Body of pancreas (tissue), 4 donors: Measurements from ENCODE around the gene WWOX. TPM values are rescaled to one million over a fixed set of nuclear protein-coding genes. Genes with fewer than 3 reads are reported as not detected.

ENCODE experiments used
- ATAC-seq: fragments of 150-250 bp; one replicate; pipeline ENCODE4 v1.9.1; 2016
- DNase-seq, 4 donors: peaks; one replicate each; pipeline ENCODE4 v3.0.0-alpha.2; 2019
- H3K27ac ChIP-seq, 4 donors: fragments of 200-600 bp; sonication (generic); 1 replicate in 3 of 4; 2 replicates in 1 of 4; pipeline versions ENCODE4 v1.5.1 to v1.6.1; 2016 to 2019; ENCODE audit warnings: mild to moderate bottlenecking in 1 of 4, mixed read lengths in 1 of 4, moderate library complexity in 1 of 4
- H3K27me3 ChIP-seq, 2 donors: fragments of 200-600 bp; sonication (generic); one replicate each; pipeline ENCODE4 v1.6.0; 2016; ENCODE audit warnings: mild to moderate bottlenecking in 1 of 2
- H3K36me3 ChIP-seq, 2 donors: fragments of 200-600 bp; sonication (generic); replicated peaks in 1 of 2; 2 replicates each; pipeline ENCODE4 v1.5.1; 2016; ENCODE audit warnings: low read depth in 2 of 2; ENCODE audit not compliant: insufficient read depth in 1 of 2
- H3K4me1 ChIP-seq: fragments of 200-600 bp; sonication (generic); one replicate; pipeline ENCODE4 v1.6.0; 2016
- H3K4me3 ChIP-seq, 2 donors: fragments of 200-600 bp; sonication (generic); 1 replicate in 1 of 2; 2 replicates in 1 of 2; pipeline ENCODE4 v1.5.1; 2016 to 2019
- H3K9me3 ChIP-seq, 3 donors: fragments of 200-600 bp; sonication (generic); 1 replicate in 2 of 3; 2 replicates in 1 of 3; pipeline ENCODE4 v1.5.1; 2016
- POLR2A ChIP-seq, 3 donors: fragments of 450-650 bp; IDR thresholded peaks; one replicate each; pipeline ENCODE4 v1.6.1; 2016; ENCODE audit warnings: antibody characterized with exemption in 3 of 3, mild to moderate bottlenecking in 2 of 3
- WGBS, 2 donors: methylation state at CpG; one replicate each; pipeline ENCODE4 v1.1.5; 2017; 5-methylcytosine and 5-hydroxymethylcytosine counted together
- intact Hi-C: fragments of 100-400 bp; cut with DNase I; formaldehyde crosslinking; loops from one replicate; pipeline ENCODE4 v1.15.1; 2023
- total RNA-seq, 2 donors: library from RNA; depleted of rRNA; stranded (reverse); fragments of >200 nt; gene quantifications; one replicate each; pipeline ENCODE4 v1.1.0, GENCODE V29; 2016
- TF ChIP-seq, protein P1 (sequence below), 7 experiments: fragments of 450-650 bp in 4 of 7; fragments of 200-600 bp in 3 of 7; sonication (generic) in 3 of 7; IDR thresholded peaks; one replicate each; pipeline ENCODE4 v1.5.1; 2016 to 2019; ENCODE audit warnings: antibody characterized with exemption in 7 of 7

The WWOX gene
- total RNA-seq, 2 donors from 2014 or later, result 52.7 to 67.2 TPM

DNA sequence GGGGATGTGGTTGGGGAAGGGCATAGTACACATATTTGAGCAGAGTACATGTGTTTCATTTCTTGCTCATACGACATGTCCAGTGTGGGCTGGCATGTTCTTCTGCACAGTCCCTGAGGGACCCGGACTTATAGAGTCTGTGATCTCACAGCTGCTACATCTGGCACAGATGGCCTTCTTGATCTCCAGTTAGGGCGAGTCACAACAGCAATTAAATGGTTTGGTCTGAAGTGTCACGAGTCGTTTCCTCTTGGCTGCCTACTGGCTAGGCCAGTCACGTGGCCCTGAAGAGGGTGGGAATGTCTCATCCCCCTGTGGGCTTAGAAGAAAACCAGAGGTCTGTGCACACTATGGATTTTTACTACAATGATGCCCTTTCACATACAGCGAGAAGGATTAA is 443.6 kb downstream of the WWOX start:
- TF ChIP-seq POLR2A (IDR thresholded peaks at IDR 0.05), result no peak
- TF ChIP-seq, protein P1, sequence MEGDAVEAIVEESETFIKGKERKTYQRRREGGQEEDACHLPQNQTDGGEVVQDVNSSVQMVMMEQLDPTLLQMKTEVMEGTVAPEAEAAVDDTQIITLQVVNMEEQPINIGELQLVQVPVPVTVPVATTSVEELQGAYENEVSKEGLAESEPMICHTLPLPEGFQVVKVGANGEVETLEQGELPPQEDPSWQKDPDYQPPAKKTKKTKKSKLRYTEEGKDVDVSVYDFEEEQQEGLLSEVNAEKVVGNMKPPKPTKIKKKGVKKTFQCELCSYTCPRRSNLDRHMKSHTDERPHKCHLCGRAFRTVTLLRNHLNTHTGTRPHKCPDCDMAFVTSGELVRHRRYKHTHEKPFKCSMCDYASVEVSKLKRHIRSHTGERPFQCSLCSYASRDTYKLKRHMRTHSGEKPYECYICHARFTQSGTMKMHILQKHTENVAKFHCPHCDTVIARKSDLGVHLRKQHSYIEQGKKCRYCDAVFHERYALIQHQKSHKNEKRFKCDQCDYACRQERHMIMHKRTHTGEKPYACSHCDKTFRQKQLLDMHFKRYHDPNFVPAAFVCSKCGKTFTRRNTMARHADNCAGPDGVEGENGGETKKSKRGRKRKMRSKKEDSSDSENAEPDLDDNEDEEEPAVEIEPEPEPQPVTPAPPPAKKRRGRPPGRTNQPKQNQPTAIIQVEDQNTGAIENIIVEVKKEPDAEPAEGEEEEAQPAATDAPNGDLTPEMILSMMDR (IDR thresholded peaks at IDR 0.05), result no peak
- no peak overlapping the region for H3K27ac ChIP-seq
- no peaks in the 10 kb centered on the region for H3K4me1 ChIP-seq
- 82 to 93% methylated on average over 7 of the region's 7 CpGs for WGBS, 2 donors
- DNase-seq (no peak), ATAC-seq (no peak)
- no peaks in the 10 kb centered on the region for H3K9me3 ChIP-seq
- intact Hi-C loops, result no loop called here
- no peaks in the 10 kb centered on the region for H3K36me3 ChIP-seq
- H3K27me3 ChIP-seq, result no peaks in the 10 kb centered on the region
- no peak overlapping the region for H3K4me3 ChIP-seq

- ATAC-seq (no peak), DNase-seq (no peak)
- WGBS, 2 donors, result 88 to 93% methylated on average over 6 of the region's 6 CpGs
- intact Hi-C loops, result no loop called here
- no peaks in the 10 kb centered on the region for H3K9me3 ChIP-seq
- no peaks in the 10 kb centered on the region for H3K36me3 ChIP-seq
- H3K4me3 ChIP-seq, result no peak overlapping the region
- no peak overlapping the region for H3K27ac ChIP-seq
- TF ChIP-seq POLR2A (IDR thresholded peaks at IDR 0.05), result no peak
- TF ChIP-seq, protein P1 (IDR thresholded peaks at IDR 0.05), result no peak
- no peaks in the 10 kb centered on the region for H3K4me1 ChIP-seq
- no peaks in the 10 kb centered on the region for H3K27me3 ChIP-seq
Observed at GRCh38 chr16:78549366-78549765, 449.9 kb downstream of the WWOX start.

DNA sequence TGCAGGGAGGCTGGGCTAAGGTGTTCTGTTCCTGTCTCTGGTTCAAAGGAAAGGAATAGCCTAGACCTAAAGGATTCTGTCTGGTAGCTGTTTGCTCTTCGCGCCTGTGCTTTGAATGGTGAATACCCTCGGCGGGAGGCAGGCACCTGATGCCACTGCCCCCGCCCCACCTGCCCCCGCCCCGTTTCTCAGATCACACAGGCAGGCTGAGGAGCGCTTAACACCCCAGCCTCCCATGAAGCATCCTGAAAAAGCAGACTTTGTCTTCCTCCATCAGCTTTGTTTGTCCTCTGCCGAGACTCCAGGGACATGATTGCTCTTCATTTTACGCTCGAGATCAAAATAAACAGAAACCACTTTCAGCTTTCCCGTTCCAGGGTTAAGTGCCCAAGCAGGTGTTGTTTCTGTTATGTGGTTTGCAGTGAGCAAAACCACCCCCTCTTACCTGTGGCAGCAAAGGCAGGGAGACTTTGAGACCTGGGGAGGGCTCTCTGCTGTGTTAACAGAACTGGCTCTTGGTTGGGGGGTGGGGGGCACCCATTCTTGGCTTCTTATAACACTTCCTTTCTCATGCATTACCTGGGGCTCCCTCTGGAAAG is 452.1 kb downstream of the WWOX start:
- DNase-seq, result peak in 1 of 4 donors; percentile 14
- Histone ChIP-seq H3K27ac (no peak overlapping the region), H3K27me3 (no peaks in the 10 kb centered on the region), H3K36me3 (no peaks in the 10 kb centered on the region), H3K4me1 (no peaks in the 10 kb centered on the region), H3K9me3 (no peaks in the 10 kb centered on the region), H3K4me3 (no peak overlapping the region)
- 55 to 56% methylated on average over 8 to 12 of the region's 12 CpGs for WGBS, 2 donors
- intact Hi-C loops, result no loop called here
- TF ChIP-seq, protein P1 (IDR thresholded peaks at IDR 0.05), result no peak
- peak; percentile 24 for ATAC-seq

DNA sequence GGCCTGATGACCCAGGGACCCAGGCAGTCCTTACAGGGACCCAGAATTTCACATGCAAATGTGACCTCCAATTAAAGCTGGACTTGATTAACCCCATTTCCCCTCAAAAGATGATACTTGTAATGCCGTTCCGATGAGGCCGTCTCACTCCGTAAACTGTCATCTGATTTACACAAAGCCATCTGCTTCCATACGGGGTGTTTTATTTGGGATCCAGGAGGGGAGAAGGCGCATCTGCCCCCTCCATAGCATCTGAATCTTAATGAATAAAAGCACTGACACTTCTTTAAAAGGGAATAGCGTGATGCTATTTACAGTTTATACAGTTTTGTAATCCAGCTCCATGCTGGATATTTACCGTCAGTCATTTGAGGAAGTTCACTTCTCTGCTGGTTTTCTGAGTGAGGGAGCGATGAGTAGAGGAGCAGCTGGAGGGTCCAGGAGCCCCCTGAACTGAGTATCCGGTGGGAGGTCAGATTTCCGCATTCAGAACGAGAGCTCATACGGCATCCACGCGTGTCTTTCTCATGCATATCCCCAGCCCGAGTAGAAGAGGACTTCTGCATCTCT is 452.7 kb downstream of the WWOX start:
- H3K4me3 ChIP-seq, result no peak overlapping the region
- H3K9me3 ChIP-seq, result no peaks in the 10 kb centered on the region
- no peak overlapping the region for H3K27ac ChIP-seq
- 74 to 90% methylated on average over 16 of the region's 16 CpGs for WGBS, 2 donors
- DNase-seq (no peak), ATAC-seq (no peak)
- H3K27me3 ChIP-seq, result no peaks in the 10 kb centered on the region
- H3K36me3 ChIP-seq, result no peaks in the 10 kb centered on the region
- no peaks in the 10 kb centered on the region for H3K4me1 ChIP-seq
- no peak for TF ChIP-seq POLR2A (IDR thresholded peaks at IDR 0.05)
- TF ChIP-seq, protein P1 (IDR thresholded peaks at IDR 0.05), result no peak
- intact Hi-C loops, result no loop called here

DNA sequence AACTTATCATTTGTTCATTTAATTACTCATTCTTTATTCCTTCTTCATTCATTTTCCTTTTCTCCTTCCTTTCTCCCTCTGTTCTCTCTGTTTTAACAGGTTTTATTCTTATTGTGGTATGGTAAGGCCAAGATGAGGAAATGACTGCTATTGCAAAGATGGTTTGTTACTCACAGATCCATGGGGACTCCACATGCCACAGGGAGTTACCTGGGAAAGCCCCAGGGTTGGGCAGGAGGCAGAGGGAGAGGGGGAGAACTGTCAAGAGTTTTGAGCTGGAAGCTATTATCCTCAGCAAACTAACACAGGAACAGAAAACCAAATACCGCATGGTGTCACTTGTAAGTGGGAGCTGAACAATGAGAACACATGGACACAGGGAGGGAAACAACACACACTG is 453.3 kb downstream of the WWOX start:
- ATAC-seq, result no peak
- no peaks in the 10 kb centered on the region for H3K36me3 ChIP-seq
- H3K27me3 ChIP-seq, result no peaks in the 10 kb centered on the region
- no peak overlapping the region for H3K4me3 ChIP-seq
- 100% methylated on average over 1 of the region's 1 CpG for WGBS, 2 donors
- no peak for DNase-seq
- H3K27ac ChIP-seq, result no peak overlapping the region
- no peak for TF ChIP-seq POLR2A (IDR thresholded peaks at IDR 0.05)
- TF ChIP-seq, protein P1 (IDR thresholded peaks at IDR 0.05), result no peak
- H3K4me1 ChIP-seq, result no peaks in the 10 kb centered on the region
- intact Hi-C loops, result no loop called here
- no peaks in the 10 kb centered on the region for H3K9me3 ChIP-seq
